Right lobe of liver (tissue), 4 donors: ENCODE measurements around the gene RBM42.

Source experiments
- CTCF ChIP-seq, 4 donors: fragments of 200-600 bp in 3 of 4; fragments of 450-650 bp in 1 of 4; IDR thresholded peaks; one replicate each; pipeline versions ENCODE4 v1.5.1 to v1.8.0; 2016 to 2022; ENCODE audit warnings: antibody characterized with exemption in 4 of 4, mild to moderate bottlenecking in 2 of 4
- POLR2A ChIP-seq: fragments of 450-650 bp; IDR thresholded peaks from one replicate; pipeline ENCODE4 v1.6.1; 2017; ENCODE audit warnings: antibody characterized with exemption, mild to moderate bottlenecking
- donor health status: DM: no; HTN: no; CAD: no.
- donor health status: DM: no; HTN: no; CAD: no.
- donor health status: DM: no; HTN: yes; CAD: no.

GRCh38 chr19:35619290-35619923 is 9.4 kb upstream of the RBM42 start:
- TF ChIP-seq CTCF (IDR thresholded peaks at IDR 0.05): no peak
- no peak for TF ChIP-seq POLR2A
